Heart right ventricle (tissue), 16 donors: ENCODE measurements around the gene MYO6. TPM values are rescaled to one million over a fixed set of nuclear protein-coding genes. Genes with fewer than 3 reads are reported as not detected.

Experiments used
- ATAC-seq, 8 donors: fragments of 200-7000 bp; cut with Tn5 transposase; one replicate each; pipeline ENCODE4 v1.9.1; 2020; ENCODE audit warnings: mild to moderate bottlenecking in 8 of 8, moderate library complexity in 8 of 8, moderate number of reproducible peaks in 1 of 8
- DNase-seq, 2 donors: peaks; one replicate each; pipeline ENCODE4 v3.0.0-alpha.2; 2020
- H3K27ac ChIP-seq, 10 donors: fragments of 200-600 bp; sonication (generic) in 2 of 10; one replicate each; pipeline versions ENCODE4 v1.5.0 to v1.8.0; 2020 to 2022; ENCODE audit warnings: mild to moderate bottlenecking in 3 of 10
- H3K27me3 ChIP-seq, 7 donors: fragments of 200-600 bp; one replicate each; pipeline ENCODE4 v1.8.0; 2021 to 2022; ENCODE audit warnings: mild to moderate bottlenecking in 2 of 7
- H3K36me3 ChIP-seq, 9 donors: fragments of 200-600 bp; sonication (generic) in 1 of 9; one replicate each; pipeline versions ENCODE4 v1.5.0 to v1.8.0; 2020 to 2022; ENCODE audit warnings: mild to moderate bottlenecking in 2 of 9
- H3K4me1 ChIP-seq, 9 donors: fragments of 200-600 bp; sonication (generic) in 1 of 9; one replicate each; pipeline versions ENCODE4 v1.5.0 to v1.8.0; 2020 to 2022; ENCODE audit warnings: mild to moderate bottlenecking in 4 of 9
- H3K4me3 ChIP-seq, 10 donors: fragments of 200-600 bp; sonication (generic) in 2 of 10; one replicate each; pipeline versions ENCODE4 v1.5.0 to v1.8.0; 2020 to 2022; ENCODE audit warnings: mild to moderate bottlenecking in 7 of 10, moderate library complexity in 2 of 10
- H3K9me3 ChIP-seq, 11 donors: fragments of 200-600 bp in 10 of 11; sonication (generic) in 2 of 11; one replicate each; pipeline versions ENCODE4 v1.5.0 to v1.8.0; 2013 to 2022; ENCODE audit warnings: mild to moderate bottlenecking in 2 of 11, control low read depth in 1 of 11, moderate library complexity in 1 of 11
- WGBS, 2 donors: extraction: QIAGEN DNeasy Blood & Tissue Kit; methylation state at CpG; one replicate each; pipeline ENCODE4 v1.1.7; 2013; ENCODE audit warnings: inconsistent platforms in 1 of 2; 5-methylcytosine and 5-hydroxymethylcytosine counted together
- intact Hi-C, 10 donors: fragments of 100-400 bp; cut with DNase I; formaldehyde crosslinking; loops; one replicate each; pipeline versions ENCODE4 v1.11.1 to v1.14.2; 2022
- polyA plus RNA-seq, 2 donors: library from polyadenylated mRNA; stranded (reverse); fragments of 200-250 nt; gene quantifications; one replicate each; pipeline ENCODE4 v1.2.3, GENCODE V29; 2013
- total RNA-seq, 10 donors: library from RNA; stranded (reverse); fragmentation: NEBNext Ultra II Directional in 3 of 10; extraction: Animal tissue kit (Norgen Biotek cat#: 25700) in 3 of 10; gene quantifications; one replicate each; pipeline versions ENCODE4 v1.2.1 to v1.2.4, GENCODE V29; 2021 to 2023
- TF ChIP-seq, protein P1 (sequence below), 9 donors: fragments of 200-600 bp; sonication (generic) in 2 of 9; IDR thresholded peaks; one replicate each; pipeline versions ENCODE4 v1.5.0 to v1.8.0; 2021 to 2022; ENCODE audit warnings: antibody characterized with exemption in 9 of 9, mild to moderate bottlenecking in 5 of 9, moderate library complexity in 1 of 9
- donor health status: Arrhythmogenic right ventricular cardiomyopathy.
- donor health status: ischemic (EF 13 %, LVEDD 7.1; RV severe dilation, severe dysfunction).
- donor health status: healthy with polysubstance abuse.
- donor health status: DM: no; HTN: yes; CAD: no.
- donor health status: DM: no; HTN: no; CAD: no.
- donor health status: ischemic (EF 25% LVEDD 6.9; RV normal size, moderate dysfunction).
- donor health status: ischemic (EF 25% LVEDD 5.7; RV mildly dilated, moderate dysfunction).
- donor health status: healthy.
- donor health status: DM: yes; HTN: yes; CAD: no.
- donor health status: Ischemic cardiomyopathy.
- donor health status: ischemic (EF 35%, LVEDD 5.7; RV mildly dilated, moderate dysfunction).
- donor health status: nonischemic (EF 11% LVEDD 7.7; RV severe dilation, severe dysfunction).
- donor health status: DM: yes; HTN: yes; CAD: no.
- donor health status: PGD.
- donor health status: ischemic (EF 29% LVEDD 5.4; RV normal size, mild dysfunction).
- donor health status: nonischemic (EF 23%, LVEDD 6.1; RV moderate dilation, normal function).

The MYO6 gene
- total and polyA plus RNA-seq, 12 donors = 2.4 to 9.7 (median 5.1) TPM

DNA sequence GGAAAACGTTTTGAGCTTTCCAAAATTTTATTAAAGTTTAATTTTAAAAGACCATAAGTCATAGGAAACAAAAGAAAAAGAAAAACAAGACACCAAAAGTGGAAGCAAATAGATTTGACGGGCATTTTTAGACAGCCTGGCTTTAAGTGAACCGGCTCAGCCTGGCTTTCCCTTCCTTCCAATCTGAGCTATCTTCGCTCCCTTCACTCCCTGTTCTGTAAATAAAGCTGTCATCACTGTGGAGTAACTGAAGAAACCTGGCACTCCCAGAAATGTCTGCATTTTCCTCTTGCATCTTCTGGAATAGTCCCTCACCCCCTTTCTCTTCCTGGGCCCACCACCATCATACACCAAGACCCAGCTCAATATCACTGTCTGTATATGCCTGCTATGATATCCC, 191.5 kb downstream of the MYO6 start:
- Histone ChIP-seq H3K9me3 (no peaks in the 10 kb centered on the region), H3K4me1 (peaks cover 0 to 8% (median 0%) of the 10 kb centered on the region in 9 donors), H3K36me3 (no peaks in the 10 kb centered on the region), H3K4me3 (no peak overlapping the region), H3K27me3 (peaks cover 0 to 5% (median 0%) of the 10 kb centered on the region in 7 donors), H3K27ac (no peak overlapping the region)
- intact Hi-C loops = no loop called here
- ATAC-seq (peak; percentile 58 to 92 (median 82)), DNase-seq (no peak)
- TF ChIP-seq, protein P1, sequence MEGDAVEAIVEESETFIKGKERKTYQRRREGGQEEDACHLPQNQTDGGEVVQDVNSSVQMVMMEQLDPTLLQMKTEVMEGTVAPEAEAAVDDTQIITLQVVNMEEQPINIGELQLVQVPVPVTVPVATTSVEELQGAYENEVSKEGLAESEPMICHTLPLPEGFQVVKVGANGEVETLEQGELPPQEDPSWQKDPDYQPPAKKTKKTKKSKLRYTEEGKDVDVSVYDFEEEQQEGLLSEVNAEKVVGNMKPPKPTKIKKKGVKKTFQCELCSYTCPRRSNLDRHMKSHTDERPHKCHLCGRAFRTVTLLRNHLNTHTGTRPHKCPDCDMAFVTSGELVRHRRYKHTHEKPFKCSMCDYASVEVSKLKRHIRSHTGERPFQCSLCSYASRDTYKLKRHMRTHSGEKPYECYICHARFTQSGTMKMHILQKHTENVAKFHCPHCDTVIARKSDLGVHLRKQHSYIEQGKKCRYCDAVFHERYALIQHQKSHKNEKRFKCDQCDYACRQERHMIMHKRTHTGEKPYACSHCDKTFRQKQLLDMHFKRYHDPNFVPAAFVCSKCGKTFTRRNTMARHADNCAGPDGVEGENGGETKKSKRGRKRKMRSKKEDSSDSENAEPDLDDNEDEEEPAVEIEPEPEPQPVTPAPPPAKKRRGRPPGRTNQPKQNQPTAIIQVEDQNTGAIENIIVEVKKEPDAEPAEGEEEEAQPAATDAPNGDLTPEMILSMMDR (IDR thresholded peaks at IDR 0.05) = no peak
- 25 to 29% methylated on average over 4 of the region's 4 CpGs for WGBS, 2 donors

DNA sequence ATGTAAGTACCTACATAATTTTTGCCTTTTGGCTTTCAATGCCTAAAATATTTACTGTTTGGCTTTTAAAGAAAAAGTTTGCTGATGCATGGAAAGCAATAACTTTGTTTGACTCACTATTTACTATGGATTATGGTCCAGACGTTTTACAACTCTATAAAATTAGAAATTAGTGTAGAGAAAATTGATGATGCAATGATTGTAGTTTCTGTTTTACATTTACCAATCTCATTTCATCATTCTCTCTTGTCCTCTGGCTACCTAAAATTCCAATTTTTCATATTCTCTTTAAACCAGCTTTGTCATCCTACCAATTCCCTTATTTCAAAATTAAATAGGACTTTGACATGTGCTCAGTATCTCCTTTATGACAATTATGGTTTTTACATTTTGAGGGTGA, 192.5 kb downstream of the MYO6 start:
- Histone ChIP-seq H3K27ac (no peak overlapping the region), H3K9me3 (no peaks in the 10 kb centered on the region), H3K27me3 (peaks cover 0 to 3% (median 0%) of the 10 kb centered on the region in 7 donors), H3K4me3 (no peak overlapping the region), H3K4me1 (peaks cover 0 to 8% (median 0%) of the 10 kb centered on the region in 9 donors), H3K36me3 (no peaks in the 10 kb centered on the region)
- ATAC-seq (no peak), DNase-seq (no peak)
- TF ChIP-seq, protein P1 (IDR thresholded peaks at IDR 0.05) = no peak
- intact Hi-C loops = no loop called here
- WGBS, 2 donors = 42 to 74% methylated on average over 1 of the region's 1 CpG

DNA sequence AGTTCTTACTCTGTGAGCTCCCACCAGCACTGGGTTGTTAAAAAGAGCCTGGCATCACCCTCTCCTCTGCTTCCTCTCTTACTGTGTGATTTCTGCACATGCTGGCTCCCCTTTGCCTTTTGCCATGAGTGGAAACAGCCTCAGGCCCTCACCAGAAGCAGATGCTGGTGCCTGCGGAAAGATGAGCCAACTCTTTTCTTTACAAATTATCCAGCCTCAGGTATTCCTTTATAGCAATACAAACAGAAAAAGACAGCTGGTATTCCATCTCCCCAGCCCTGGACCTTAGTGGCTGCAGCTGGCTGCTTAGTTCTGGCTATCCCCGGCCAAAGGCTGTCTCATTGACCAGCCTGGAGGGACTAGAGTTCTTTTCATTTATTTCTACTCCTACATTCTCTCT, 194.3 kb downstream of the MYO6 start:
- Histone ChIP-seq H3K9me3 (no peaks in the 10 kb centered on the region), H3K4me1 (peaks cover 0 to 8% (median 0%) of the 10 kb centered on the region in 9 donors), H3K36me3 (no peaks in the 10 kb centered on the region), H3K27me3 (no peaks in the 10 kb centered on the region), H3K4me3 (no peak overlapping the region), H3K27ac (no peak overlapping the region)
- intact Hi-C loops = no loop called here
- TF ChIP-seq, protein P1 (IDR thresholded peaks at IDR 0.05) = no peak
- no peak for ATAC-seq
- DNase-seq = no peak
- 94 to 96% methylated on average over 2 of the region's 2 CpGs for WGBS, 2 donors

DNA sequence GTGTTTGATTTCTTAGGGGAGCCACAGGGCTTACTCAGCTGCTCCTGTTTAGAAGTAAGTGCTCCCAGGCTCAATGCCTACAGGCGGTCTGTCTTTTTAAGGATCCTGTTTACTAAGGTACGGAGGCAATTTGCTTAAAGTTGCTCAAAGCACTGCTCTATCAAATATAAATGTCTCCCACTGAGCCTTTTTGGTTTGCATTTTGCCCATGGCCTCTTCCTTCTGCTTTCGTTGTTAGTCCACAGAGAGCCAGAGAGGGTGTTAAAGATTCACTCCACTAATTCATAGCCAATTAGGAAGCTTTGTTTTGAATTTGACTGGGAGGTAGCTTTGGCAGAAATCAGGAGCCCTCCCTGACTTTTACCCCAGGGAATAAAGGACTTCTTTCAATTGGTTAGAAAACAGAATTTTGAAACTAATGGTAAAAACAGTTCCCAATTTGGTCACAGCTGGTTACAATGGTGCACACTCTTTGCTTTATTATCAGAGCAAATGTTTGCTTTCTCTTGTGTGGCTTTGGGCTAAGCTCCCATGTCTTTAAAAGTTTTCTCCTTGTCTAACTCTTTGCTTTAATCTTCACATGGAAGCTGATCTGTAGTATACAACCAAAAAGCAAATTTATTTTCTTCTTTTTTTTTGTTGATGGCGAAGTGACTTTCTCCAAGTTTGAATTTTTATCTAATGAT, 197.2 kb downstream of the MYO6 start:
- Histone ChIP-seq H3K4me1 (peaks cover 0 to 3% (median 0%) of the 10 kb centered on the region in 9 donors), H3K27me3 (no peaks in the 10 kb centered on the region), H3K27ac (no peak overlapping the region), H3K4me3 (no peak overlapping the region), H3K9me3 (no peaks in the 10 kb centered on the region), H3K36me3 (no peaks in the 10 kb centered on the region)
- intact Hi-C loops = loop anchor here in 1 of 10 donors (5.0 kb wide), 1 partner anchor 406 kb away; no protein-coding TSS in a partner anchor
- TF ChIP-seq, protein P1 (IDR thresholded peaks at IDR 0.05) = no peak
- 59 to 69% methylated on average over 4 of the region's 4 CpGs for WGBS, 2 donors
- DNase-seq (no peak), ATAC-seq (no peak)
